NT2/D1 (cell line): Measurements from ENCODE around the gene UQCR11.

Experiments used
- DNase-seq: peaks from one replicate; pipeline ENCODE4 v3.0.0-alpha.2; 2011; ENCODE audit warnings: low read depth, low spot score
- H3K27me3 ChIP-seq: 2 replicates; pipeline ENCODE4 v1.6.0; 2011; ENCODE audit warnings: mild to moderate bottlenecking; ENCODE audit not compliant: insufficient read length, insufficient read depth
- H3K36me3 ChIP-seq: 2 replicates; pipeline ENCODE4 v1.6.1; 2011; ENCODE audit warnings: mild to moderate bottlenecking, low read length, mixed read lengths; ENCODE audit not compliant: insufficient read depth, insufficient read length
- H3K4me1 ChIP-seq: 2 replicates; pipeline ENCODE4 v1.5.1; 2011; ENCODE audit not compliant: insufficient read depth, insufficient read length
- H3K4me3 ChIP-seq: 2 replicates; pipeline ENCODE4 v1.5.1; 2011; ENCODE audit warnings: low read depth; ENCODE audit not compliant: insufficient read length
- H3K9ac ChIP-seq: 2 replicates; pipeline ENCODE4 v1.6.0; 2011; ENCODE audit warnings: low read depth; ENCODE audit not compliant: insufficient read length
- H3K9me3 ChIP-seq: 2 replicates; pipeline ENCODE4 v1.5.1; 2011; ENCODE audit warnings: mild to moderate bottlenecking, low read length; ENCODE audit not compliant: insufficient read depth
- SUZ12 ChIP-seq: IDR thresholded peaks from 2 replicates; pipeline ENCODE4 v1.6.1; 2011; ENCODE audit not compliant: insufficient read length, insufficient read depth; ENCODE audit errors: extremely low read depth
- YY1 ChIP-seq: IDR thresholded peaks from 2 replicates; pipeline ENCODE4 v1.6.1; 2011; ENCODE audit not compliant: insufficient read length, insufficient read depth
- ZNF274 ChIP-seq: IDR thresholded peaks from 2 replicates; pipeline ENCODE4 v1.6.1; 2011; ENCODE audit warnings: mild to moderate bottlenecking, low read depth, low read length

Gene UQCR11

GRCh38 chr19:1605236-1606137 lies at the start of gene UQCR11:
Gene UQCR11 (minus strand): TSS chr19:1605462. CDS start chr19:1605409, 53 bp downstream.
- TF ChIP-seq YY1 (no peak), SUZ12 (no peak), ZNF274 (no peak)
- no peaks in the 10 kb centered on the region for H3K27me3 ChIP-seq
- H3K36me3 ChIP-seq, result peaks cover 38% of the 10 kb centered on the region
- peak within 1 kb of the TSS; percentile 98 for H3K9ac ChIP-seq
- H3K4me3 ChIP-seq, result peak within 1 kb of the TSS; percentile 98
- H3K9me3 ChIP-seq, result no peaks in the 10 kb centered on the region
- peaks cover 18% of the 10 kb centered on the region for H3K4me1 ChIP-seq
- DNase-seq, result peak; percentile 92

- Histone ChIP-seq H3K9me3 (peaks cover 3% of the 10 kb centered on the region; the same call in 1 of the 2 replicates), H3K9ac (no peak overlapping the region), H3K4me1 (peaks cover 25% of the 10 kb centered on the region), H3K36me3 (peaks cover 11% of the 10 kb centered on the region), H3K27me3 (no peaks in the 10 kb centered on the region), H3K4me3 (no peak overlapping the region)
- DNase-seq, result no peak
- TF ChIP-seq SUZ12 (no peak), YY1 (no peak), ZNF274 (no peak)
Measured at GRCh38 chr19:1654178-1654792, 49.0 kb upstream of the UQCR11 start.

- Histone ChIP-seq H3K9ac (peak overlapping the region; percentile 83), H3K27me3 (no peaks in the 10 kb centered on the region), H3K4me1 (peaks cover 31% of the 10 kb centered on the region), H3K4me3 (peak overlapping the region; percentile 78), H3K9me3 (peaks cover 13% of the 10 kb centered on the region; the same call in 1 of the 2 replicates), H3K36me3 (peaks cover 21% of the 10 kb centered on the region)
- DNase-seq, result no peak
- TF ChIP-seq SUZ12 (no peak), ZNF274 (no peak), YY1 (no peak)
Measured at GRCh38 chr19:1653300-1653628, 48.0 kb upstream of the UQCR11 start.

GRCh38 chr19:1652471-1653299 lies 47.4 kb upstream of the UQCR11 start, which contains the start of gene TCF3:
Gene TCF3 (minus strand): TSS chr19:1652615. CDS start chr19:1650248, 2,367 bp downstream.
- Histone ChIP-seq H3K4me1 (peaks cover 33% of the 10 kb centered on the region), H3K9ac (peak within 1 kb of the TSS; percentile 98), H3K4me3 (peak within 1 kb of the TSS; percentile 78), H3K9me3 (peaks cover 14% of the 10 kb centered on the region; the same call in 1 of the 2 replicates), H3K27me3 (no peaks in the 10 kb centered on the region), H3K36me3 (peaks cover 27% of the 10 kb centered on the region)
- TF ChIP-seq SUZ12, result no peak
- no peak for TF ChIP-seq ZNF274
- TF ChIP-seq YY1, result no peak
- DNase-seq, result peak; percentile 97

GRCh38 chr19:1651568-1652291 lies 46.5 kb upstream of the UQCR11 start:
- peaks cover 14% of the 10 kb centered on the region; the same call in 1 of the 2 replicates for H3K9me3 ChIP-seq
- TF ChIP-seq SUZ12 (no peak), YY1 (no peak)
- peaks cover 34% of the 10 kb centered on the region for H3K36me3 ChIP-seq
- DNase-seq, result no peak
- peak overlapping the region; percentile 90 for H3K9ac ChIP-seq
- peak overlapping the region; percentile 76 for H3K4me3 ChIP-seq
- H3K27me3 ChIP-seq, result no peaks in the 10 kb centered on the region
- peaks cover 29% of the 10 kb centered on the region for H3K4me1 ChIP-seq

- no peak for DNase-seq
- TF ChIP-seq ZNF274, result no peak
- no peak for TF ChIP-seq SUZ12
- no peak for TF ChIP-seq YY1
- Histone ChIP-seq H3K36me3 (peaks cover 43% of the 10 kb centered on the region), H3K9ac (peak overlapping the region; percentile 90), H3K4me1 (peaks cover 34% of the 10 kb centered on the region), H3K4me3 (peak overlapping the region; percentile 76), H3K9me3 (peaks cover 14% of the 10 kb centered on the region; the same call in 1 of the 2 replicates), H3K27me3 (no peaks in the 10 kb centered on the region)
Measured at GRCh38 chr19:1650650-1651567, 45.6 kb upstream of the UQCR11 start.
